K562 (cell line): ENCODE measurements around the gene COPS8.

Source experiments
- CTCF ChIP-seq, 3 experiments: IDR thresholded peaks in 2 of 3; conservative IDR thresholded peaks in 1 of 3; 2 replicates each; pipeline ENCODE4 v1.5.1; 2011 to 2012; ENCODE audit warnings: low read length in 3 of 3, mild to moderate bottlenecking in 3 of 3, control low read depth in 2 of 3, improper control_type of control experiment in 1 of 3, inconsistent platforms in 1 of 3, low read depth in 1 of 3, mixed read lengths in 1 of 3, moderate library complexity in 1 of 3; ENCODE audit not compliant: insufficient read depth in 2 of 3
- EP300 ChIP-seq: IDR thresholded peaks from 2 replicates; pipeline ENCODE4 v1.6.1; 2012; ENCODE audit warnings: low read length, improper control_type of control experiment
- POLR2A ChIP-seq: fragments of 450-650 bp; conservative IDR thresholded peaks from 2 replicates; pipeline ENCODE4 v1.6.1; 2016
- ZNF274 ChIP-seq: IDR thresholded peaks from 2 replicates; pipeline ENCODE4 v1.6.1; 2011; ENCODE audit warnings: low read depth, mild to moderate bottlenecking, low read length, moderate library complexity, borderline replicate concordance

- no peak for TF ChIP-seq CTCF (IDR thresholded peaks at IDR 0.05 in 2 of 3, conservative IDR thresholded peaks at IDR 0.05 in 1 of 3; ENCODE audit: insufficient read depth in 2 of 3, low read depth in 1 of 3, low read length in 3 of 3)
- TF ChIP-seq EP300, result no peak
- TF ChIP-seq POLR2A, result no peak
- no peak for TF ChIP-seq ZNF274
Observed at GRCh38 chr2:237101118-237101979, 15.7 kb downstream of the COPS8 start.
